ENCODE measurements around the gene SLC26A6.

The SLC26A6 gene

DNA sequence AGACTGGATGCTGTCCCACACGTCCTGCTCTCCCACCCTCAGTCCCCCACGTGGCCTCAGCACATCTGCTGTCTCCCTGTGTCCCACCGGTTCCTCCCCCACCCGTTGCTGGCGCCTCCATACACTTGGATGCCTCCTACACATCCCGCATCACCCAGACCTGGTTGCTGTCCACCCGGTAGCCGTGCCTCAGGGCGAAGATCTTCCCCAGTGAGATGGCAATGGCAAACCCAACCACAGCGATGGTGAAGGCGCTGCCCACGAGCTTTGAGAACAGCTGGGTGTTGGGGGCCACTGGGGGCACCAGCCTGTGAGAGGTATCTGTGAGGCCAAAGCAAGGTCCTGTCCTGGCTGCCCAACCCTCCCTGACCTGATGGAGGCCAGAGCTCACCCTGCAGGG lies 4.4 kb downstream of the SLC26A6 start:
- no peak for DNase-seq

DNA sequence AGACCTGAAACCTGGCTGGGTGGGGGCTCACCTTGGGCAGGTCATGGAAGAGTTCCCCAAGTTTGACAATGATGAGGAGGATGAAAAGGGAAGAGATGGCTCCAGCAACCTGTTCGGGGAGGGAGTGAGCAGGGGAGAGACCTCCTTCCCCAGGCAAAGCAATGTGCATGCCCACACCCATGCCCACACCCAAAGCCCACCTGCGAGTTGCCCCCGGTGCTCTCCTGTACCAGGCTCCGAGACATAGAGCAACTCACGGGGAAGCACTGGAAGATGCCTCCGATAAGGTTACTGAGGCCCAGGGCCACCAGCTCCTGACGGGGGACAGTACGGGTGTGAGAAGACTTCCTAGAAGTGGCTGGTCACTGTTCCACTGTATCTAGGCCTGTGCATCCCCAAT lies 4.9 kb downstream of the SLC26A6 start:
- no peak for DNase-seq

DNA sequence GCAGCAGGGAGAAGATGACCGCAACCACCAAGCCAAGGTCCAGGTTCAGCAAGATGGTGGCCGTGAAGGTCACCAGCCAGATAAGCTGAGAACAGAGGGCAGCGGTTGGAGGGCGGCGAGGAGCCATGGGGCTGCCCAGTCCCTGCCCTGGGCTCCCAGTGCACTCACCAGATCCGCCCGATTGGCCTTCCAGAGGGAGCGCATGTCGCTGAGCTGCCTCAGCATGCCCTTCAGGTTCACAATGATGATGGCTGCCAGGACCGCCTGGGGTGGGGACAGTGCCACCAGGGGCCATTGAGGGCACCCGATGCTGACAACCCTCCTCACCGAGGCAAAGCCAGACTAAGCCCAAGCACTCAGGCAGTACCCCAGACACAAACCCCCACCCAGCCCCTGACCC lies 5.4 kb downstream of the SLC26A6 start:
- DNase-seq = no peak

DNA sequence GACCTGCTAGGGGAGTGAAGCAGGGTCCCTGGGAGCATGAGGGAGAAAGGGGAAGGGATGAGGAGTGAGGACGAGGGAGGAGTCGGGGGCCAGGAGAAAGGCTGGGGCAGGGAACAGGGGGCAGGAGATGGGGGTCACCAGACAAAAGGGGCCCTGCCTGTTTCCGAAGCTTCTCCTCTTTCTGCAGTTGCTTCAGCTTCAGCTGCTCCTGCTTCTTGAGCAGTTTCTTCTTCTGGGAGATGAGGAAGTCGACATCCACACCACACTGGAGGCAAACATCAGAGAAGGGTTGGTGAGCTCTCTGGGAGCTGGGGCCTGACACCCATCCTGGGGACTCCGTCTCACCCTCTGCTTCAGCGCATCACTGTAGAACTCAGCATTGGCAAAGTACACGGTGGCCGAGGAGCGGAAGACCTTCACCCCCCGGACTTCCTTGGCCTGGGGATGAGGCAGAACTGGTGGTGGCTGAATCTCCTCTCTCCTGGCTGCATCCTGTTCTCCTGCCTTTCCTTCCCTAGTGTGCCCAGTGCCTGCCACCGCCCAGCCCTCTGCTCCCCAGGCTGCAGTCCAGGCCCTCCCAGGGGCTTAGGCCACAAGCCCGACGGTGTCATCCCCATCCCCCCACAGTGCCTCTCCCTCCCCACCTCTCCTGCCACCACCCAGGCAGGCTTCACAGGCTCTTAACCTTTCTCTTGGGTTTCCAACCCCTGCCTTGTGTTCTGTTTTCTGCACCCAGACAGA lies 6.8 kb downstream of the SLC26A6 start:
- DNase-seq = no peak

DNA sequence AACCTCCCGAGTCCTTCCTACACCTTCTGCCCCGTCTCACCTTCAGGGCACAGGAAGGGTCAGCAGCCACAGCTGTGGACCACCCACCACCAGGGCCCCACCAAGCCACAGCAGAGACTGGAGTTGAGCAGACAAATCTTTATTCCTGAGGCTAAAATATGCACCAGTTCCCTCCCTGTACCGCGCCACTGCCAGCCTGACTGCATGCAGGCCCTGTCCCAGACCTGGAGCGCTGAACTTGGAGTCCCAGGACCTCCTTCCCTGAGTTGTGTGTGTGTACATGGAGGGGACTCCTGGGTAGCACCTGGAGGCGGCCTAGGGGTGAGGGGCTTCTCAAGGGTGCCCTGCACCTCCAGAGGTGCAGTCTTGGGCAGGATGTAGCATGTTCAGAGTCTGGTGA lies 9.7 kb downstream of the SLC26A6 start:
- no peak for DNase-seq

DNA sequence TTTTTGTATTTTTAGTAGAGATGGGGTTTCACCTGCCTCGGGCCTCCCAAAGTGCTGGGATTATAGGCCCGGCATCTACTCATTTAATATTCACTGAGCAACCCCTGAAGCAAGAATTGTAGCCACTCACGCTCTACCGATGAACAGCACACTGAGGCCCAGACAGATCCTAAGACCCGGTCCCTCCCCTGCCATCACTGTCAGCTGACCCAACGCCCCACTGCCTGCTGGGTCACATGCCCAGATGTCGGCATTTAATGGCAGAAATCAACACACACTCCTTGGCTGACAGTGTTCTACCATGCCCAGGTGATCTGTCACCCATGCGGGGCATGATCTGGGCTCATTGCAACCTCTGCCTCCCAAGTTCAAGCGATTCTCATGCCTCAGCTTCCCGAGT lies 10.5 kb downstream of the SLC26A6 start:
- no peak for DNase-seq

DNA sequence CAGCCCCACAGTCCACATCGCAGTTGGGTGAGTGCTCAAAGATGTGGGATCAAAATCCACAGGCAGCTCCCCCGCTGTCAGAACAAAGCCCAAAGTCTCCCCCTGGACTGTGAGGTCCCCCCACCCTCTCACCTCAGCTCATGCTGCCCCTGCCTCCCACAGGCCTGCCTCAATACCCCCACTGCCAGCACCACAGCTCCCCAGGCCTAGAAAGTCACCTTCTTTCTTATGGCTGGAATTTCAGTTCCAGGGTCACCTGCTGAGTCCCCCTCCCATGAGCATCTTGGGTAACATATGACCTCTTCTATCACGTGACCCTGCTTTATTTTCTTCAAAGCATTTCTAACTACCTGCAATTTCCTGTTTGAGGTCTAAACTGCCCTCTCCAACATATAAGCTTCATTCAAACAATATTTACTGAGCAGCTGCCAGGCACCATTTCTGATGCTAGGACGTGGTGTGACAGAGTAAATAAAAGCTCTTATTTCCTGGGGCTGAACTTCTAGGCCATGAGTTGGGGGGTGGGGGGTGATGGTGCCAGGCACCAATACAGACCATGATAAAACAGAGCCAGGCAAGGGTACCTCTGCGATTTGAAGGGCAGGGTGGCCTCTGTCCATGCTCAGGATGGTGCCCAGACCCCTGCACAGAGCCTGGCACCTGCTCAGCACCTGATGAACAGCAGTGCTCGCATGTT lies 11.3 kb downstream of the SLC26A6 start:
- DNase-seq = peak; percentile 68

DNA sequence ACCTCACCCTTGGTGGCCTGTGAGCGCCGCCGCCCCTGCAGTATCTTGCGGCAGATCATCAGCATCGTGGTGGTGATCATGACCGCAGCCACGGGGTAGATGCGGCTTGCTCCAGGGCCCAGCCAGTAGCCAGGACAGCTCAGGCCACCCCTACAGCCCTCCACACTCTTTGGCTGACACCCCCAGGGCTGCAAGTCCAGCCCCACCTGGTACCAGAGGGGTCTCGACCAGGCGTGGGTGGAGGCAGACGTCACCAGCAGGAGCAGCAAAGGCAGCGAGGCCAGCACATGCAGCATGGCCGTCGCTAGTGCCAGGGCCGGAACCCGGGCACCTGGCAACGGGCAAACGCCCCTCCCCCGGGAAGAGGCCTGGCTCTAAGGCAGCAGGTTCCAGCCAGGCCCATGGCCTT lies 13.8 kb downstream of the SLC26A6 start, which contains the start of gene TMEM89:
TSS of gene TMEM89 (minus strand) at position 309 of the 409 bp plus-strand sequence. CDS start at position 296, 13 bp downstream.
- DNase-seq = no peak

DNA sequence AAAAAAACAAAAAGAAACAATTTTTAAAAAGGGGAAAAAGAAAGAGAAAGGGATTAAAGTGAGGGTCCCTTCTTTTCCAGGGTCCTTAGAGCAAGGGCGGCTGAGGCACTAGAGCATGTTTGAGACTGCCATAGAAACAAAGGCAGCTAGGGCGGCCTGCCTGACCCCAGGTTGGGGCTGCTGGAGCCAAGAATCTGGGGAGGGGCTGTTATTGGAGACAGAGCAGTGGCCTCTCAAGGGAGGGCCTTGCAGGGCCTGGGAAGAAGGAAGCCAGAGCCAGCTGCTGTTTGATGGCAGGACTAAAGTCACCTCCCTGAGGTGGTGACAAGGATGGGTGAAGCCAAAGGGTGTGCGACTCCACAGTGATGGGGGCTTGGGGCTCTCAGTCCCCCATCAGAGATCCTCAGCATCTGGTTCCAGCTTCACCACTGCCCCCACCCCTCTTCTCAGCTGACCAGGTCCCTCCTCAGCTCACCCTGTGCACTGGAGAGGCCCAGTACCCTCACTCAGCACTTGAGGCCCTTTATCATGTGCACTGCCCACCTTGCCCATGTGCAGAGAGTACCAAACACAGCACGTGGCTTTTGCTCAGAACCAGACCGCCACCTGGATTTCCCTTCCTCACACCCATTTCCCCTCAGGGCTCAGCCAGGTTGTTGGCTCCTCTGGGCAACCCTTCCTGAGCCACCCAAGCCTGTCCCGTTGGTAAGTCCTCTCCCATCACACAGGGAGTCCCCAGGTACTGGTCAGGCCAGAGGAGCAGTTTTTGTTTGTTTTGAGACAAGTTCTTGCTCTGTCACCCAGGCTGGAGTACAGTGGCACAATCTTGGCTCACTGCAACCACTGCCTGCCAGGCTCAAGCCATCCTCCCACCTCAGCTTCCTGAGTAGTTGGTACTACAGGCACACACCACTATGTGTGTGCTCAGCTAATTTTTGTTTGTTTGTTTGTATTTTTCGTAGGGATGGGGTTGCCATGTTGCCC lies 15.4 kb downstream of the SLC26A6 start:
- DNase-seq = no peak

DNA sequence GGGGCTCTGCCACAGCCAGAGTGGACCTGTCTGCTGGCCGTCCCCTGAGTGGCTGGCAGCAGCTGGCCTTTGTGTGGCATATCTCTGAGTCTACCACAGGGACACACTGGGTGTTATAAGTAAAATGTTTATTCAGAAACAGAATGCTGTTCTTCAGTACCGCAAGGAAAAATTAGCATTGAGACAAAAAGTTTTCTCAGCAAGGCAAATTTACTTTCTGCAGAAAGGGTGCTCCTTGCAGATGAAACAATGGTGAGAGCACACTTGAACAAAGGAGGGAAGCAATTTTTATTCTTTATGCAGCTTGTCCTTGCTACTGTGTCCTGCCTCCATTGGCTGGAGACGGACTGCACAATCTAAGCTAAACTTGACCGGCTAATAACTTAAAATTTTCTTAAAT lies 17.7 kb downstream of the SLC26A6 start:
- no peak for DNase-seq

DNA sequence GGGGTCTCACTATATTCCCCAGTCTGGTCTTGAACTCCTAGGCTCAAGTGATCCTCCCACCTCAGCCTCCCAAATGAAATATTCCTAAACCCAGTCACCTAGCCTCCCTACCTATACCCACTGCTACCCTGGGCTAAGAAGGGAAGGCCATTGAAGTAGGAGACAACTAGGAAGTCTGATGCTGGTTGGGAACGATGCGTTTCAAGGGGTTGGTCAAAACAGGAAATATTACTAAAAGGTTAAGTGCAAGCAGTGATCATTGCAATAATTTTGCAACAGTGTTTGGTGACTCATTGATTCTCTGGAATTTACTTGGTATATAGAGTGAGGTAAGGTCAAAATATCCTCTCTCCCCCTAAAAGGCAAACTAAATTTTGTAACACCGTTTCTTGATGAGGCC lies 21.2 kb downstream of the SLC26A6 start:
- no peak for DNase-seq

DNA sequence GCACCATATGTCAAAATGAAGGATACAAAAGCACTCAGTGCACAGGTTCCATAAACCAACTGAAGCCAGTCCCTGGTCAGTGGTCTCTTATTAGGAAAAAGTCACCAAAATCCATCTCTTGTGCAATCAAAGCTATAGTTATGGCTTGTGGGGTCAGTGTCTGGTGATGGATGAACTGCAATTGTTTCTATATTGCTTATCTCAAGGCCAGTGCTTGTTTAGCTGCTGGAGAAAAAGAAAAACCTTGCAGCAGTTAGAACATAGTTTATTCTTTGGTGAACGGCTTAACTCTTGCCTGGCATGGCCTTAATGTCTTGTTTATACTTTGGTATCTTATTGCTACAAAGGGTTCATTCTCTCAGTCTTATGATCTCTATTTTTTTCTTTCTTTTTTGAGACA lies 23.0 kb downstream of the SLC26A6 start:
- no peak for DNase-seq

DNA sequence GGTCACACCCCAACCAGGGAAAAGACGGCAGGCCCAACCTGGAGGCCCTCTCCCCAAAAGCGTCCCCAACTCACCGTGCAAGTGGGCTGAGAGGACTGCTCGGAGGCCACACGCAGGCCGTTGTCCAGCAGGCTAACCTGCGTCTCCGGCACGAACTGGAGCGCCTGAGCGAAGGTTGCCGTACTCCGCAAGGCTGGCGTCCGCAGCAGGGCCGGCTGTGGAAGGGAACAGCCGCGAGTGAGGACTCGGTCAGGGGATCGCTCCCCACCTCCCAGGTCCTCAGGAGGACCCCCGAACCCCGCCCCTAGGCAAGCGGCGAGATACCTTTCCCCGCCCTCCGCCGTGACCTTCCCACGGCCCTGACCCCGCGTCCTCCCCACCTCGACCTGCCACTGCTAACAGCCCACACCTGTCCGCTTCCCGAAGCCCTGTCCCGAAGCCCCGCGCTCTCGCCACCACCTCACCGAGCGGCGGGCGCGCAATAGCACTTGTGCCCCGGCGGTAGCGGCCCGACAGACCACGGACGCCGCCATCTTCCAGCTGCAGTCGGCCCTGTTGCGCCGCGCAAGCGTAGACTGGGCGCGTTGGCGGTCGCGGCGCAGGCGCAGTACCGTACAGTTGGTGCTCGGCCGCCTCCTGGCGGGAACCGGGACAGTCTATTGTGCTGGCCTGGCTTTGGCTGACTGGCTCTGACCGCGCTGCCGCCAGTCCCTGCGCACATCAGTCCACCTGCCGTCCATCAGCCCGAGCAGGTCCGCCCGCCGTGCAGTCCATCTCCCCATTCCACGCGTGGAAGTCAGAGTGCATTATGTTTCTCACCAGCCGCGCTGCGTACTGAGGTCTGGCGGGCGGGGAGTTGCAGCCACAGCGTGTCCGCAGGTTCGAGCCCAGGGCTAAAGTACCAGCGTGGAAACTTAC lies 25.9 kb downstream of the SLC26A6 start, which contains the start of gene UQCRC1:
TSS of gene UQCRC1 (minus strand) at position 559 of the 918 bp plus-strand sequence. CDS start at position 533, 26 bp downstream.
- DNase-seq = peak; percentile 55

DNA sequence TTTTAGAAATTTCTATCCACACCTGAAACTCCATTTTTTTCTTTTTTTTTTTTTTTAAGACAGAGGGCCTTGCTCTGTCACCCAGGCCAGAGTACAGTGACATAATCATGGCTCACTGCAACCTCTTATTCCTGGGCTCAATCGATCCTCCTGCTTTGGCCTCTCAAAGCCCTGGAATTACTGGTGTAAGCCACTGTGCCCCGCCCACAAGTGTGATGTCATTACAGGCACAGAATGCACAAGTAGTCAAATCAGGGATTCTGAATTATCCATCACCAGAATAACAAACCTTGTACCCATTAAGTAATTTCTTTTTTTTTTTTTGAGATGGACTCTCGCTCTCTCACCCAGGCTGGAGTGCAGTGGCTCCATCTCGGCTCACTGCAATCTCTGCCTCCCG lies 27.7 kb downstream of the SLC26A6 start:
- no peak for DNase-seq

DNA sequence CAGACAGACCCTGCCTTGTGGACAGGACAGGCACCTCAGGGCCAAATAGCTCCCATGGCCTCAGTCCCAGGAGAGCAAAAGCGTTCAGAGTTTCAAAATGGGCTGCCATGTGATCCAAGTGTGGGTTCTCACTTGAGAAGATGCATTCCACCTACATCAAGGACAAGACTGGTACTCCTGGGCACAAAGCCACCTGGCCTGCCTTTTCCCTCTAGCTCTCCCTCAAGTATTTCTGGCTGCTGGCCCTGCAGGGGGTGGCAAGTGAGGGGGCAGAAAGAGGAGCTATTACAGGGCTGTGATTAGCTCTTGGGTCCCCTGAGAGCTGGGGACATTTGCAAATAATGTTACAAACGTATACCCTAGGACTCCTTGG lies 33.7 kb downstream of the SLC26A6 start:
- no peak for DNase-seq

DNA sequence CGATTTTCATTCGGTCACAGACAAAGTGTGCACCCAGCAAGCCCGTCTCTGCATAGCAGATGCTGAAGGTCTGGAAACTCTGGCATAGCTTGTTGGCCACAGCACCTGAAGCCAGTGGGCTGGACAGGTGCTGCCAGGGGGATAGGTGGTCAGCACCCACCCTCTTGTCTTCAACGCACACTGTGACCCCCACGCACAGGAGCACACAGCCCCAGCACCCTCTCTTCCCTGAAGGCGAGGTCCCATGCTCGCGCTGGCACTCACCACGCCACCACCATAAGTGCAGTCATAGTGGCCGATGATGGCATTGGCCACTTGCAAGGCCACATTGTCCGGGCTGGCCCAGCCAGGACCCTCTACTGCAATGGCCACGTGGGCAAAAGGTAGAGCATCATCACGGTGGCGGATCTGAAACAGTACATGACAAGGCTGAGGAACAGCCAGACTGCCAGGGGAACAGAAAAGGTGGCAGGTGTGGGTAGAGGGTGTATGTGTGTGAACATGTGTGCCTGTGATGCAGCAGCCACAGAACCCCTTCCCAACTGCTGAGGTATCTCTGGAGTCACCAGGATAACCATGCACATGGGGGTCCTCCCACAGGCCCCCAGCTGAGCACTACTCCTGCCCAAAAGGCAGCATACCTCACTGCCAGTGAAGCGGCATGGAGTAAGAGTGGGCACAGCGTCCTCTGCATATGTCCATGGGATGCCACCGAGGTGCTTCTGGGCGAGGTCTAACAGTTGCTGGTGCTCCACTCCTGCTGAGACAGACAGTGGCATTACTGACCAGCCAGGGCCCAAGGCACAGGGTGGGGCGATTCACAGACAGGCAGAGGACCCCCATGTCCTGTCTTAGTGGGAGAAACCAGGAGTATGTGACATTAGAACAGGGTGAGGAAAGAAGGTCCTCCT lies 34.3 kb downstream of the SLC26A6 start:
- no peak for DNase-seq

DNA sequence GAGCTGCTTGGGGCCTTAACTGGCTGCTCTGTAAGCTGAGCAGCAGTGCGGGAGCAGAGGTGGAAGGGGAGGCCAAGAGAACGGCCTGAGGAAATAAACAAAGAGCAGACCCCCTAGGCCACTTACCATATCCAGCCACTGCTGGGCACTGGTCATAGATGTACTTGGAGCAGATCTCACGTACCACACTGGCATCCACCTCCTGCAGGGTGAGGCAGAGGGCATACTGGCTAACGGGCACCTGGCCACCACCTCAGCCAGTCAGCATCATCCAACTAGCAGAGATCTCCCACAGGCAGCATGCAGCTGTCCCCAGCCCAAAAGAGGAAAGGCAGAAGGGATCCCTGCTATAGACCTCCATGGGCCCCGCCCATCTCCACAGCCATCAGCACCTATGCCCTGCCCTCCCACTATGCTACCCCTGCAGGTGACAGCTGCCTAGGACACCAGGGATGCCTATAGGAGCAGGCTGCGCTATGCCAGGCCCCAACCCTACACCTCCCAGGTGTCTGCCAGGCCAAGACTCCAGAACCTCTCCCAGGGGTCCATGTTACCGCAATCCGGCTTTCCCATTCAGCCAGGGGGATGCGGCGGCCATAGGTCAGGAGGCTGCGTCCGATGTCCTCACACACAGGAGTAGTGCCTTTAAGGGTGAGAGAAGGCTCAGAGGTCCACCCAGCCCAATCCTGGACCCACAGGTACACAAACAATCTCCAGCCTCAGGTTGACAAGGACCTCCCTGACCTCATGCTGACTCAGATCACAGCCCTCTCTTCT lies 35.6 kb downstream of the SLC26A6 start:
- DNase-seq = no peak

DNA sequence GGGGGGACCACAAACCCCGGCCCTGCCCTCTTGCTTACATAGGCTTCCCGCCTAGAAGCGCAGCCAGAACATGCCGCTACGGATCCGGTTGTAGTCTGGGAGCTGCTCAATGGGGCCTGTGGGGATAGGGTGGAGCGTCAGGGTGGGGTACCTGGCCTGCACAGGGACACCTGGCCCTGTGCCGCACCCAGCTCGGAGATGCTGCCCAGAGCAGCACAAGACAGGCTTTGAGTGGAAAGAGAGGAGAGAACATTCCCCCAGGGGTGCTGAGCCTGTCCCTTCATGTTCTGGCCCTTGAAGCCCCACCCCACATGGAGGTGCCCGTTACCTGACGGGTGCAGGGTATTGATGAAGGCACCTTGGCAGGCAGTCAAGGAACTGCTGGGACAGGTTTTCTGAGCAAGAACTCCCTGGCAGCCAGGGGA lies 36.2 kb downstream of the SLC26A6 start:
- DNase-seq = no peak

DNA sequence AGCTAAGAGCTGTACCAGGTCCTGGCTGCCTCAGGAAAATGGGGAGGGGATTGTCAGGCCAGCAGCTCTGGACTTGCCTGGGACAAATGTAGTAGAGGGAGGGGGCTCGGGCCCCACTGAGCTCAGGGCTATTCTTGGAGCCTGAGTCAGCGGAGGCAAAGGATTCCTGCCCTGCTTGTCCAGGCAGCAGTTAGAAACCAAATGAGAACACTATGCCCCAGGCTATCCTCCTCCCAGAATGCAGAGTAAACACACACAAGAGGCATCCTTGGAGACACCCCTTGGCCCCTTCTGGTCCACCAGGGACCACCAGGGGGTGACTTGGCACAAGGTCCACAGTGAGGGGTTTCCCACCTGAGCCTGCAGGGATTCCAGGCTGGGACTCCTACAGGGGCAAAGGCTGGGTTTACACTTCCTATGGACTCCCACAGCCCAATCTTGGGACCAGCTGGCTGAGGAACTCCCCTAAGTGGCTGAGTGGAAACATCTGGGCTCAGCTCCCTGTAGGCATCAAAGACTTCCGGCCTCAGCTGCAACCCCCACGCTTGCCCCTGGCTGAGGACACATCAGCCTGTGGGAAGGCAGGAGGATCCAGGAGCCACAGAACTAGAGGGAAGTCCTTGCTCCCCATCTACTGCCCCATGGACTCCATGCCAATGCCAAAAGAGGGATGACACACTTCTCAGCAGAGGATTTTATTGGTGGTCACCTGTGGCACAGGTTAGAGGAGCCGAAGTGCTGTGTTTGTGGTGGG lies 36.8 kb downstream of the SLC26A6 start:
- no peak for DNase-seq
